22Rv1 (cell line): ENCODE data around the gene TCF12.

ENCODE experiments used
- CTCF ChIP-seq: fragments of 450-650 bp; IDR thresholded peaks from 2 replicates; pipeline ENCODE4 v1.5.1; 2017; ENCODE audit warnings: mild to moderate bottlenecking
- ZFX ChIP-seq: fragments of 450-650 bp; IDR thresholded peaks from 2 replicates; pipeline ENCODE4 v1.6.1; 2017; ENCODE audit warnings: antibody characterized with exemption, borderline replicate concordance

- no peak for TF ChIP-seq CTCF
- TF ChIP-seq ZFX, result no peak
Measured at GRCh38 chr15:57027596-57027995, 109.2 kb downstream of the TCF12 start.
